HFFc6 (cell line): ENCODE results near the gene USP3. TPM values are rescaled to one million over a fixed set of nuclear protein-coding genes. Genes with fewer than 3 reads are reported as not detected.

Experiments
- DNase-seq: peaks from one replicate; pipeline ENCODE4 v3.0.0-alpha.2; 2018
- H3K27ac Mint-ChIP-seq: 2 replicates; pipeline ENCODE4 v1.8.0; 2020; ENCODE audit warnings: mild to moderate bottlenecking, mixed read lengths
- H3K27me3 Mint-ChIP-seq: 2 replicates; pipeline ENCODE4 v1.8.0; 2021; ENCODE audit warnings: mild to moderate bottlenecking, moderate library complexity, mixed read lengths; ENCODE audit not compliant: insufficient read depth
- H3K36me3 Mint-ChIP-seq: 2 replicates; pipeline ENCODE4 v1.8.0; 2021; ENCODE audit warnings: low read depth, mixed read lengths
- H3K4me1 Mint-ChIP-seq: 2 replicates; pipeline ENCODE4 v1.8.0; 2020; ENCODE audit warnings: low read depth, mixed read lengths
- H3K4me3 Mint-ChIP-seq: 2 replicates; pipeline ENCODE4 v1.8.0; 2020; ENCODE audit warnings: mild to moderate bottlenecking, moderate library complexity, mixed read lengths
- H3K9me3 Mint-ChIP-seq: 2 replicates; pipeline ENCODE4 v1.8.0; 2020; ENCODE audit warnings: mild to moderate bottlenecking, mixed read lengths
- long read RNA-seq: library from polyadenylated mRNA; unstranded; transcript quantifications from one replicate; pipeline ENCODE4 v2.0.0, GENCODE V29; 2019
- total RNA-seq, 6 experiments: library from RNA; stranded (reverse); fragmentation: NEBNext Ultra II Directional; extraction: Animal tissue kit (Norgen Biotek cat#: 25700); gene quantifications; 2 replicates in 1 of 6; 3 replicates in 5 of 6; pipeline ENCODE4 v1.2.3, GENCODE V29; 2021
- TF ChIP-seq, protein P1 (sequence below): fragments of 200-600 bp; sonication (generic); IDR thresholded peaks from 2 replicates; pipeline ENCODE4 v1.5.0; 2021; ENCODE audit warnings: antibody characterized with exemption, mild to moderate bottlenecking

USP3 gene, protein sequence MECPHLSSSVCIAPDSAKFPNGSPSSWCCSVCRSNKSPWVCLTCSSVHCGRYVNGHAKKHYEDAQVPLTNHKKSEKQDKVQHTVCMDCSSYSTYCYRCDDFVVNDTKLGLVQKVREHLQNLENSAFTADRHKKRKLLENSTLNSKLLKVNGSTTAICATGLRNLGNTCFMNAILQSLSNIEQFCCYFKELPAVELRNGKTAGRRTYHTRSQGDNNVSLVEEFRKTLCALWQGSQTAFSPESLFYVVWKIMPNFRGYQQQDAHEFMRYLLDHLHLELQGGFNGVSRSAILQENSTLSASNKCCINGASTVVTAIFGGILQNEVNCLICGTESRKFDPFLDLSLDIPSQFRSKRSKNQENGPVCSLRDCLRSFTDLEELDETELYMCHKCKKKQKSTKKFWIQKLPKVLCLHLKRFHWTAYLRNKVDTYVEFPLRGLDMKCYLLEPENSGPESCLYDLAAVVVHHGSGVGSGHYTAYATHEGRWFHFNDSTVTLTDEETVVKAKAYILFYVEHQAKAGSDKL
- 10 to 100 TPM; 16.8 to 26.2 (median 23.1) TPM for total RNA-seq
- long read RNA-seq, transcript USP3-202 (15 exons, 2,333 nt): major isoform, 8 of 21 reads
- long read RNA-seq, partial matches to known transcripts: 2 of 21 reads
- long read RNA-seq, other reads (novel, unspliced or antisense): 9 of 21 reads

DNA sequence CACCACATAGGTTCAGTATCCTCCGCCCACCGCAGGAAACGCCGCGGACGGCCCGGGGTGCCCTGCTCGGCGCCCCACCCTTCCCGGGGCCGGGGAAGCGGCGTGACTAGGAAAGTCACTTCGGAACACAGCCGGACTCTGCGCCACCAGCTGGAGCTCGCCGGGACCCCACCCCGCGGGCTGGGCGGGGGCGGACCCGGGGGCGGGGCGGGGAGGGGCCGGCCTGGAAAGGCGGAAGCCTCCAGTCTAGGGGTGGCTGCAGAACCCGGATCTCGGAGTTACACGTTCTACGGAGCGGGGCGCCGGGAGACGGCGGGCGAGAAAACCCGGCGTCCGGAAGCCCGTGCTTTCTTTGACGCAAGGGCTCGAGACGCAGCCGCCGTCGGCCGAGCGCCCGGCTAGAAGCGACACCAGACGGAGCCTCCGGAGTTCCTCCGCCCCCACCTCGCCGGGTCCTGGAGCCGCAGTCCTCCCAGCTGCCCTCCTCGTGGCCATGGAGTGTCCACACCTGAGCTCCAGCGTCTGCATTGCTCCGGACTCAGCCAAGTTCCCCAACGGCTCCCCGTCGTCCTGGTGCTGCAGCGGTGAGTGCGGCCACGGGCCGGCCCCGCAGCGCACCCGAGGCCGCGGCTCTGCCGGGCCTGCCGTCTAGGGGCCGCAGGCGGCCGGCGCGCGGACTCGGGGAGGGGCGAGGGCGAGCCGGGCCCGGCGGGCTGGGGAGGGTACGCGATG is at the start of gene USP3:
Gene USP3, plus strand, starts transcription at position 347 of the 732 bp plus-strand sequence. Its CDS starts 147 bp downstream, at position 494.
- Mint-ChIP-seq H3K9me3 (no peaks in the 10 kb centered on the region), H3K4me3 (peak within 1 kb of the TSS; percentile 89), H3K4me1 (peaks cover 79% of the 10 kb centered on the region), H3K27ac (peak within 1 kb of the TSS; percentile 98), H3K36me3 (peaks cover 7% of the 10 kb centered on the region; the same call in 1 of the 2 replicates), H3K27me3 (peaks cover 8% of the 10 kb centered on the region)
- TF ChIP-seq, protein P1, sequence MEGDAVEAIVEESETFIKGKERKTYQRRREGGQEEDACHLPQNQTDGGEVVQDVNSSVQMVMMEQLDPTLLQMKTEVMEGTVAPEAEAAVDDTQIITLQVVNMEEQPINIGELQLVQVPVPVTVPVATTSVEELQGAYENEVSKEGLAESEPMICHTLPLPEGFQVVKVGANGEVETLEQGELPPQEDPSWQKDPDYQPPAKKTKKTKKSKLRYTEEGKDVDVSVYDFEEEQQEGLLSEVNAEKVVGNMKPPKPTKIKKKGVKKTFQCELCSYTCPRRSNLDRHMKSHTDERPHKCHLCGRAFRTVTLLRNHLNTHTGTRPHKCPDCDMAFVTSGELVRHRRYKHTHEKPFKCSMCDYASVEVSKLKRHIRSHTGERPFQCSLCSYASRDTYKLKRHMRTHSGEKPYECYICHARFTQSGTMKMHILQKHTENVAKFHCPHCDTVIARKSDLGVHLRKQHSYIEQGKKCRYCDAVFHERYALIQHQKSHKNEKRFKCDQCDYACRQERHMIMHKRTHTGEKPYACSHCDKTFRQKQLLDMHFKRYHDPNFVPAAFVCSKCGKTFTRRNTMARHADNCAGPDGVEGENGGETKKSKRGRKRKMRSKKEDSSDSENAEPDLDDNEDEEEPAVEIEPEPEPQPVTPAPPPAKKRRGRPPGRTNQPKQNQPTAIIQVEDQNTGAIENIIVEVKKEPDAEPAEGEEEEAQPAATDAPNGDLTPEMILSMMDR: peak; percentile 76
- DNase-seq: peak; percentile 90

DNA sequence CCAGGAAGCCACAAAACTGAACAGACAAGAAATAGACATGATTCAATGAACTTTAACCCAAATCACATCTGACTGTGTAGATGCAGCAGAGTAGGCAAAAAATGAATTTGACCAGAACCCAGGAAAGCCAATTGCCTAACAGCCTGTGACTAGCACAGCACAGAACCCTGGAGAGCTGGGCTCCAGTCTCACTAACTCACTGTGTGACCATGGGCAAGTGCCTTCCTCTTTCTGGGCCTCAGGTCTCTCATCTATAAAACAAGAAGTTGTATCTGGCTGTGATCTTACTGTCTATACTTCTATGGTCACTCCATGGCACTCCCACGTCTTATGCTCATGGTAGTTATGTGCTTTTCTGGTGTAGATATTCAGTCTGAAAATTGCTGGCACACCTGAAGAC is 48.1 kb upstream of the USP3 start:
- TF ChIP-seq, protein P1: no peak
- Mint-ChIP-seq H3K4me3 (no peak overlapping the region), H3K27ac (no peak overlapping the region), H3K36me3 (peaks cover 8% of the 10 kb centered on the region), H3K27me3 (peaks cover 4% of the 10 kb centered on the region), H3K9me3 (peaks cover 18% of the 10 kb centered on the region), H3K4me1 (peaks cover 10% of the 10 kb centered on the region)
- no peak for DNase-seq

DNA sequence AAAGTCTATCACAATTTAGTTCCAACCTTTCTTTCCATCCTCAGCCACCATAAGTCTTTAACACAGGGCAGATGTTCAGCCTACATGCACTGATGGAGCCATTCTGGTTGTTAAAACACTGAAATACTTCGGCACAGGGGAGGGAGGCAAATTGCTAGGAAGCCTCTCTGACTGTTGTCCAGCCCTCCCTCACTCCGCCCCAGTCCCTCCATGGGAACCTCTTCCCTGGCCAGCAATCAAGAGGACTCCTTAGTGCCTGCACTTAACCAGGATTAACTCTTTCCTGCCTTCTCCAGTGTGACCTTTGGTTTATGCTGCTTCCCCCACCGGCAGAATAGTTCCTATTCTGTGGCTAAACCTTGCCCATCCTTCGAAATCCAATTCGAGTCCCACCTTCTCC is 47.0 kb upstream of the USP3 start:
- H3K27me3 Mint-ChIP-seq: peaks cover 3% of the 10 kb centered on the region
- TF ChIP-seq, protein P1: no peak
- DNase-seq: no peak
- peaks cover 8% of the 10 kb centered on the region for H3K36me3 Mint-ChIP-seq
- no peak overlapping the region for H3K27ac Mint-ChIP-seq
- H3K9me3 Mint-ChIP-seq: peaks cover 18% of the 10 kb centered on the region
- peak overlapping the region; percentile 15; the same call in 1 of the 2 replicates for H3K4me3 Mint-ChIP-seq
- peaks cover 21% of the 10 kb centered on the region for H3K4me1 Mint-ChIP-seq

DNA sequence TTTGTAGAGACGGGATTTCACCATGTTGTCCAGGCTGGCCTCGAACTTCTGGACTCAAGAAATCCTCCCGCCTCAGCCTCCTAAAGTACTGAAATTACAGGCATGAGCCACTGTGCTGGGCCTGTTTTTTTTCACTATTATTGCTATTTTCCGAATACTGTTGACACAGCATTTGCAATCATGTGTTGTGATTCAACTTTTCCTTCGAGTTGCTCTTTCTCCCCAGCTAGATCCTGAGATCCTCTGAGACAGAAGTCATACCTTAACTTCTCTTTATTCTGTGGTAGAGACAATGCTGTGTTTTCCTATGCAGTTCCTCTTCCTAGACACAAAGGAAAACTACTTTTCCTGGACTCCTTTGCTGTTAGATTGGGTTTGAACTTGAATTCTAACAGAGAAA is 46.4 kb upstream of the USP3 start:
- TF ChIP-seq, protein P1: no peak
- Mint-ChIP-seq H3K36me3 (peaks cover 8% of the 10 kb centered on the region), H3K9me3 (peaks cover 18% of the 10 kb centered on the region), H3K4me1 (peaks cover 27% of the 10 kb centered on the region), H3K4me3 (no peak overlapping the region), H3K27me3 (peaks cover 3% of the 10 kb centered on the region), H3K27ac (no peak overlapping the region)
- DNase-seq: no peak

DNA sequence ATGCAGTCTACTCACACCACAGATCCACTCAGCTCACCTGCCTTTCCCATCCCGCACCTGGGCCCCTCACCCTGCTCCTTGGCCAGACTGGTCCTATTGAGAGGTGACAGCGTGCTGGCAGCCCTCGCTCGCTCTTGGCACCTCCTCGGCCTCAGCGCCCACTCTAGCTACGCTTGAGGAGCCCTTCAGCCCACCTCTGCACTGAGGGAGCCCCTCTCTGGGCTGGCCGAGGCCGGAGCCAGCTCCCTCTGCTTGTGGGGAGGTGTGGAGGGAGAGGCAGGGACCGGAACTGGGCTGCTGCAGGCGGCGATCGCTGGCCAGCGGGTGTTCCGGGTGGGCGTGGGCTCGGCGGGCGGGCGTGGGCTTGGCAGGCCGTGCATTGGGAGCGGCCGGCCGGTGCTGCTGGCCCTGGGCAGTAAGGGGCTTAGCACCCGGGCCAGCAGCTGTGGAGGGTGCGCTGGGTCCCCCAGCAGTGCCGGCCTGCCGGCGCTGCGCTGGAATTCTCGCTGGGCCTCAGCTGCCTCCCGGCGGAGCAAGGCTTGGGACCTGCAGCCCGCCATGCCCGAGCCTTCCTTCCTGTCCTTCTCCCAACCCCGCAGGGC is 45.5 kb upstream of the USP3 start:
- H3K27me3 Mint-ChIP-seq: peaks cover 3% of the 10 kb centered on the region
- peaks cover 8% of the 10 kb centered on the region for H3K36me3 Mint-ChIP-seq
- H3K27ac Mint-ChIP-seq: no peak overlapping the region
- H3K9me3 Mint-ChIP-seq: peaks cover 18% of the 10 kb centered on the region
- no peak overlapping the region for H3K4me3 Mint-ChIP-seq
- TF ChIP-seq, protein P1: no peak
- DNase-seq: no peak
- H3K4me1 Mint-ChIP-seq: peaks cover 36% of the 10 kb centered on the region
